EH (cell line): Measurements from ENCODE around the gene DRAXIN.

Source experiments
- DNase-seq: peaks from one replicate; pipeline ENCODE4 v3.0.0-alpha.2; 2015; ENCODE audit warnings: low read depth

Gene DRAXIN

GRCh38 chr1:11765661-11766428 lies 74.3 kb downstream of the DRAXIN start:
- no peak for DNase-seq

GRCh38 chr1:11766429-11766776 lies 74.9 kb downstream of the DRAXIN start:
- no peak for DNase-seq

- DNase-seq, result no peak
Observed at GRCh38 chr1:11767922-11768704, 76.6 kb downstream of the DRAXIN start.

GRCh38 chr1:11768821-11769220 lies 77.3 kb downstream of the DRAXIN start:
- peak; percentile 16 for DNase-seq

GRCh38 chr1:11769274-11769673 lies 77.8 kb downstream of the DRAXIN start:
- no peak for DNase-seq

- no peak for DNase-seq
Observed at GRCh38 chr1:11770011-11770410, 78.5 kb downstream of the DRAXIN start.

GRCh38 chr1:11771481-11772043 lies 80.1 kb downstream of the DRAXIN start:
- DNase-seq, result no peak

GRCh38 chr1:11772458-11772857 lies 80.9 kb downstream of the DRAXIN start:
- no peak for DNase-seq

GRCh38 chr1:11774753-11775152 lies 83.2 kb downstream of the DRAXIN start:
- no peak for DNase-seq
